WTC11 (cell line): ENCODE results near the gene ANXA11. TPM values are rescaled to one million over a fixed set of nuclear protein-coding genes. Genes with fewer than 3 reads are reported as not detected.

Experiments used
- ATAC-seq: fragments of 200-7000 bp; cut with Tn5 transposase; 2 replicates; pipeline ENCODE4 v1.10.0; 2021; ENCODE audit warnings: mild to moderate bottlenecking, moderate library complexity
- CTCF ChIA-PET: fragments of 300-600 bp; sonication (Branson Sonifier 250); formaldehyde crosslinking; loops from one replicate; lab custom pipeline; 2021; ENCODE audit warnings: antibody characterized with exemption; lab: Charles Lee
- POLR2A ChIA-PET: fragments of 350-600 bp; sonication (Branson Sonifier 250); formaldehyde crosslinking; loops from one replicate; lab custom pipeline; 2021; ENCODE audit warnings: antibody characterized with exemption; lab: Charles Lee
- DNase-seq: peaks from one replicate; pipeline ENCODE4 v3.0.0; 2021; ENCODE audit warnings: low spot score
- H3K27ac Mint-ChIP-seq: 2 replicates; pipeline ENCODE4 v1.8.0; 2021; ENCODE audit warnings: mixed read lengths
- H3K27me3 Mint-ChIP-seq: 2 replicates; pipeline ENCODE4 v1.8.0; 2021; ENCODE audit warnings: low read depth, mild to moderate bottlenecking, moderate library complexity, mixed read lengths
- H3K36me3 Mint-ChIP-seq: 2 replicates; pipeline ENCODE4 v1.8.0; 2021; ENCODE audit warnings: mixed read lengths
- H3K4me1 Mint-ChIP-seq: 2 replicates; pipeline ENCODE4 v1.8.0; 2022; ENCODE audit warnings: mixed read lengths
- H3K4me3 Mint-ChIP-seq: 2 replicates; pipeline ENCODE4 v1.8.0; 2021; ENCODE audit warnings: mild to moderate bottlenecking, moderate library complexity, mixed read lengths
- H3K9me3 Mint-ChIP-seq: 2 replicates; pipeline ENCODE4 v1.8.0; 2021; ENCODE audit warnings: mixed read lengths
- CREB1 ChIP-seq: sonication (generic); formaldehyde crosslinking; IDR thresholded peaks from 2 replicates; pipeline ENCODE4 v1.8.0; 2023; ENCODE audit warnings: mild to moderate bottlenecking, missing genetic modification reagents
- CTCF ChIP-seq: fragments of 200-600 bp; IDR thresholded peaks from 2 replicates; pipeline ENCODE4 v1.8.0; 2022; ENCODE audit warnings: antibody characterized with exemption
- FOXJ3 ChIP-seq: sonication (generic); formaldehyde crosslinking; IDR thresholded peaks from 2 replicates; pipeline ENCODE4 v1.9.0; 2021; ENCODE audit warnings: missing genetic modification reagents, mild to moderate bottlenecking, borderline replicate concordance
- FOXP1 ChIP-seq: sonication (generic); formaldehyde crosslinking; IDR thresholded peaks from 2 replicates; pipeline ENCODE4 v1.8.0; 2022; ENCODE audit warnings: missing genetic modification reagents, mild to moderate bottlenecking, moderate library complexity, borderline replicate concordance
- NFATC4 ChIP-seq: fragments of 250-450 bp; sonication (Bioruptor Pico); IDR thresholded peaks from 2 replicates; pipeline ENCODE4 v1.9.0; 2021; ENCODE audit warnings: mild to moderate bottlenecking
- NFE2L1 ChIP-seq: sonication (generic); formaldehyde crosslinking; IDR thresholded peaks from 2 replicates; pipeline ENCODE4 v1.8.1; 2023; ENCODE audit warnings: missing genetic modification reagents
- PRDM15 ChIP-seq: sonication (generic); formaldehyde crosslinking; IDR thresholded peaks from 2 replicates; pipeline ENCODE4 v1.8.0; 2022; ENCODE audit warnings: missing genetic modification reagents
- SP1 ChIP-seq: sonication (generic); formaldehyde crosslinking; conservative IDR thresholded peaks from 2 replicates; pipeline ENCODE4 v1.8.1; 2022; ENCODE audit warnings: missing genetic modification reagents
- TEAD4 ChIP-seq: sonication (generic); formaldehyde crosslinking; IDR thresholded peaks from 2 replicates; pipeline ENCODE4 v1.8.0; 2022; ENCODE audit warnings: mild to moderate bottlenecking, missing genetic modification reagents
- USF1 ChIP-seq: sonication (generic); formaldehyde crosslinking; IDR thresholded peaks from 2 replicates; pipeline ENCODE4 v1.8.0; 2022; ENCODE audit warnings: mild to moderate bottlenecking, missing genetic modification reagents
- ZBTB21 ChIP-seq: sonication (generic); formaldehyde crosslinking; IDR thresholded peaks from 2 replicates; pipeline ENCODE4 v1.8.1; 2023; ENCODE audit warnings: mild to moderate bottlenecking, missing genetic modification reagents, borderline replicate concordance
- ZNF423 ChIP-seq: fragments of 250-450 bp; sonication (Bioruptor Pico); IDR thresholded peaks from 2 replicates; pipeline ENCODE4 v2.1.2; 2022; ENCODE audit warnings: mild to moderate bottlenecking, moderate library complexity
- ZNF425 ChIP-seq: fragments of 250-450 bp; sonication (Bioruptor Pico); conservative IDR thresholded peaks from 2 replicates; pipeline ENCODE4 v1.9.0; 2021; ENCODE audit warnings: mild to moderate bottlenecking
- total RNA-seq: library from RNA; stranded (reverse); gene quantifications from 3 replicates; pipeline ENCODE4 v1.2.3, GENCODE V29; 2021
- TF ChIP-seq, protein P1 (sequence below): fragments of 250-450 bp; sonication (Bioruptor Pico); IDR thresholded peaks from 2 replicates; pipeline ENCODE4 v1.8.0; 2021; ENCODE audit warnings: mild to moderate bottlenecking
- TF ChIP-seq, protein P2 (sequence below): sonication (generic); formaldehyde crosslinking; IDR thresholded peaks from 2 replicates; pipeline ENCODE4 v1.8.1; 2022; ENCODE audit warnings: mild to moderate bottlenecking, moderate library complexity, missing genetic modification reagents

Gene ANXA11
- total RNA-seq, 1 experiment from 2014 or later = 83.3 TPM

GRCh38 chr10:80203835-80204676, 1.3 kb downstream of the ANXA11 start:
- H3K4me1 Mint-ChIP-seq = peaks cover 66% of the 10 kb centered on the region
- ATAC-seq (peak; percentile 11), DNase-seq (peak; percentile 24)
- H3K27me3 Mint-ChIP-seq = peaks cover 9% of the 10 kb centered on the region
- H3K4me3 Mint-ChIP-seq = peak overlapping the region; percentile 86
- H3K27ac Mint-ChIP-seq = peak overlapping the region; percentile 94
- H3K9me3 Mint-ChIP-seq = no peaks in the 10 kb centered on the region
- no peaks in the 10 kb centered on the region for H3K36me3 Mint-ChIP-seq
- ChIA-PET CTCF (interaction anchor here (0.8 to 1.9 kb wide), 9 partner anchors 10 to 124 kb away, joined by 3 to 14 read pairs (median 4); no protein-coding TSS in a partner anchor), POLR2A (no interaction called here)
- TF ChIP-seq ZNF423 (CRISPR knock-in tag) (no peak), FOXJ3 (CRISPR knock-in tag) (no peak), ZNF425 (CRISPR knock-in tag) (no peak), NFE2L1 (no peak), FOXP1 (CRISPR knock-in tag) (no peak), TEAD4 (no peak), USF1 (no peak), CREB1 (CRISPR knock-in tag) (no peak), SP1 (CRISPR knock-in tag) (no peak), PRDM15 (no peak), NFATC4 (CRISPR knock-in tag) (no peak), CTCF (no peak), ZBTB21 (CRISPR knock-in tag) (no peak)
- TF ChIP-seq, protein P1, sequence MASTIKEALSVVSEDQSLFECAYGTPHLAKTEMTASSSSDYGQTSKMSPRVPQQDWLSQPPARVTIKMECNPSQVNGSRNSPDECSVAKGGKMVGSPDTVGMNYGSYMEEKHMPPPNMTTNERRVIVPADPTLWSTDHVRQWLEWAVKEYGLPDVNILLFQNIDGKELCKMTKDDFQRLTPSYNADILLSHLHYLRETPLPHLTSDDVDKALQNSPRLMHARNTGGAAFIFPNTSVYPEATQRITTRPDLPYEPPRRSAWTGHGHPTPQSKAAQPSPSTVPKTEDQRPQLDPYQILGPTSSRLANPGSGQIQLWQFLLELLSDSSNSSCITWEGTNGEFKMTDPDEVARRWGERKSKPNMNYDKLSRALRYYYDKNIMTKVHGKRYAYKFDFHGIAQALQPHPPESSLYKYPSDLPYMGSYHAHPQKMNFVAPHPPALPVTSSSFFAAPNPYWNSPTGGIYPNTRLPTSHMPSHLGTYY (CRISPR knock-in tag) = no peak
- TF ChIP-seq, protein P2, sequence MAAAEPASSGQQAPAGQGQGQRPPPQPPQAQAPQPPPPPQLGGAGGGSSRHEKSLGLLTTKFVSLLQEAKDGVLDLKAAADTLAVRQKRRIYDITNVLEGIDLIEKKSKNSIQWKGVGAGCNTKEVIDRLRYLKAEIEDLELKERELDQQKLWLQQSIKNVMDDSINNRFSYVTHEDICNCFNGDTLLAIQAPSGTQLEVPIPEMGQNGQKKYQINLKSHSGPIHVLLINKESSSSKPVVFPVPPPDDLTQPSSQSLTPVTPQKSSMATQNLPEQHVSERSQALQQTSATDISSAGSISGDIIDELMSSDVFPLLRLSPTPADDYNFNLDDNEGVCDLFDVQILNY = no peak
